ENCODE data around the gene ENDOD1. TPM values are rescaled to one million over a fixed set of nuclear protein-coding genes. Genes with fewer than 3 reads are reported as not detected.

The ENDOD1 gene
- total RNA-seq, 2 experiments from 2014 or later: 3.8 to 4.4 TPM

DNA sequence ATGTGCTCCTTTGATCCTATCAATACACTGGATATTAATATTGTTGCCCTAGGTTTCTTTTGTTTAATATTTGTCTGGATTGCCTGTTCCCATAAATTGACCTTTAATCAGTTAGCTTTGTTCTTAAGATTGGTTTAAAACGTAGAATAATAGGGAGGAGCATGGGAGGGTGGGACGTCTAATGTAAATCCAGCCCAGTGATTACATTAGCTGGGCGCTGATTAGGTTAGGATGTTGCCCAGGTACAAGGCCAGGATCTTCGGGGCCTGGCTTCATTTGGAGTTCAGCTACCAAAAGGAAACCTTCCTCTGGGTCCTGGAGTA, 23.0 kb upstream of the ENDOD1 start, which contains the start of gene SRSF8:
Gene SRSF8 (plus strand): TSS at position 204 of the 323 bp plus-strand sequence. CDS start 308 bp downstream, outside the sequence.
- peak within 1 kb of the TSS; percentile 99 for H3K27ac Mint-ChIP-seq

DNA sequence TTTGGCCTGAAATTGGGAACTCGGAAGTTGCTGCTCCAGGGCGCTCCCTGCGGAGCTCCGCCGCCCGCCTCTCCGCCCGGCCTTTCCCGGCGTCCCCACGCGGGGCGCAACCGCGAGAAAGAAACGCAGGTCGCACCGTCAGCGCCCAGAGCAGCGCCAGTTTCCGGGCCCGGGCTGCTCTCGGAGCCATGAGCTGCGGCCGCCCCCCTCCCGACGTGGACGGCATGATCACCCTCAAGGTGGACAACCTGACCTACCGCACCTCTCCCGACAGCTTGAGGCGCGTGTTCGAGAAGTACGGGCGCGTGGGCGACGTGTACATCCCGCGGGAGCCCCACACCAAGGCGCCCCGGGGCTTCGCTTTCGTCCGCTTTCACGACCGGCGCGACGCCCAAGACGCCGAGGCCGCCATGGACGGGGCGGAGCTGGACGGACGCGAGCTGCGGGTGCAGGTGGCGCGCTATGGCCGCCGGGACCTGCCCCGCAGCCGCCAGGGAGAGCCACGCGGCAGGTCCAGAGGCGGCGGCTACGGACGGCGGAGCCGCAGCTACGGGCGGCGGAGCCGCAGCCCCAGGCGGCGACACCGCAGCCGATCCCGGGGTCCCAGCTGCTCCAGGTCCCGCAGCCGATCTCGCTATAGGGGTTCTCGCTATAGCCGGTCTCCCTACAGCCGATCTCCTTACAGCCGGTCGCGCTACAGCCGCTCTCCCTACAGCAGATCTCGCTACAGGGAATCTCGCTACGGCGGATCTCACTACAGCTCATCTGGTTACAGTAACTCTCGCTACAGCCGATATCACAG, 22.4 kb upstream of the ENDOD1 start:
- Histone ChIP-seq H3K36me3 (ENCODE audit: insufficient read depth, low read length) (peaks cover 3% of the 10 kb centered on the region), H3K27ac (ENCODE audit: low read depth in 1 of 2, low read length in 2 of 2) (peak overlapping the region; percentile 87 to 90), H3K4me1 (ENCODE audit: insufficient read depth, low read length) (peaks cover 12% of the 10 kb centered on the region), H3K4me3 (ENCODE audit: low read length) (peak overlapping the region; percentile 95), H3K9me3 (ENCODE audit: control insufficient read depth in 1 of 2, insufficient read depth in 1 of 2, low read length in 2 of 2) (no peaks in the 10 kb centered on the region), H3K27me3 (ENCODE audit: control insufficient read depth in 1 of 2, insufficient read depth in 2 of 2, low read length in 2 of 2) (no peaks in the 10 kb centered on the region)
- Mint-ChIP-seq H3K4me3 (peak overlapping the region; percentile 98), H3K36me3 (ENCODE audit: low read depth) (peaks cover 32% of the 10 kb centered on the region), H3K4me1 (ENCODE audit: low read depth) (peaks cover 38% of the 10 kb centered on the region), H3K27me3 (no peaks in the 10 kb centered on the region), H3K27ac (peak overlapping the region; percentile 99), H3K9me3 (no peaks in the 10 kb centered on the region)
- ATAC-seq (ENCODE audit: poor library complexity) (peak; percentile 63), DNase-seq (peak; percentile 53 to 88 (median 69))
- ChIA-PET CTCF (interaction anchor here (0.6 to 5.3 kb wide), 21 partner anchors 9 to 1323 kb away, joined by 3 to 67 read pairs (median 4); partner anchors contain the start of genes CCDC82, CEP57, CWC15 and ENDOD1), POLR2A (interaction anchor here (0.6 to 4.1 kb wide), 40 partner anchors 9 to 1326 kb away, joined by 3 to 266 read pairs (median 6); partner anchors contain the start of genes C11orf54, CCDC82, CEP57 and CWC15)
- TF ChIP-seq, protein P1, sequence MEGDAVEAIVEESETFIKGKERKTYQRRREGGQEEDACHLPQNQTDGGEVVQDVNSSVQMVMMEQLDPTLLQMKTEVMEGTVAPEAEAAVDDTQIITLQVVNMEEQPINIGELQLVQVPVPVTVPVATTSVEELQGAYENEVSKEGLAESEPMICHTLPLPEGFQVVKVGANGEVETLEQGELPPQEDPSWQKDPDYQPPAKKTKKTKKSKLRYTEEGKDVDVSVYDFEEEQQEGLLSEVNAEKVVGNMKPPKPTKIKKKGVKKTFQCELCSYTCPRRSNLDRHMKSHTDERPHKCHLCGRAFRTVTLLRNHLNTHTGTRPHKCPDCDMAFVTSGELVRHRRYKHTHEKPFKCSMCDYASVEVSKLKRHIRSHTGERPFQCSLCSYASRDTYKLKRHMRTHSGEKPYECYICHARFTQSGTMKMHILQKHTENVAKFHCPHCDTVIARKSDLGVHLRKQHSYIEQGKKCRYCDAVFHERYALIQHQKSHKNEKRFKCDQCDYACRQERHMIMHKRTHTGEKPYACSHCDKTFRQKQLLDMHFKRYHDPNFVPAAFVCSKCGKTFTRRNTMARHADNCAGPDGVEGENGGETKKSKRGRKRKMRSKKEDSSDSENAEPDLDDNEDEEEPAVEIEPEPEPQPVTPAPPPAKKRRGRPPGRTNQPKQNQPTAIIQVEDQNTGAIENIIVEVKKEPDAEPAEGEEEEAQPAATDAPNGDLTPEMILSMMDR (IDR thresholded peaks at IDR 0.05): peak; percentile 60
- intact Hi-C loops (cut with DNase I, micrococcal nuclease): loop anchor here (1.0 to 10.0 kb wide), 5 partner anchors 22 to 1325 kb away; partner anchors contain the start of genes ENDOD1 (in 2 of the 2), CEP57 (in 1 of the 2), CWC15 (in 1 of the 2) and JRKL (in 1 of the 2)

More for the DNA sequence above, 23.0 kb upstream of the ENDOD1 start, which contains the start of gene SRSF8:
- Histone ChIP-seq H3K36me3 (ENCODE audit: insufficient read depth, low read length) (peaks cover 3% of the 10 kb centered on the region), H3K9me3 (ENCODE audit: control insufficient read depth in 1 of 2, insufficient read depth in 1 of 2, low read length in 2 of 2) (no peaks in the 10 kb centered on the region), H3K4me3 (ENCODE audit: low read length) (peak within 1 kb of the TSS; percentile 95), H3K4me1 (ENCODE audit: insufficient read depth, low read length) (peaks cover 12% of the 10 kb centered on the region), H3K27ac (ENCODE audit: low read depth in 1 of 2, low read length in 2 of 2) (peak within 1 kb of the TSS; percentile 87 to 90), H3K27me3 (ENCODE audit: control insufficient read depth in 1 of 2, insufficient read depth in 2 of 2, low read length in 2 of 2) (no peaks in the 10 kb centered on the region)
- Mint-ChIP-seq H3K27me3 (no peaks in the 10 kb centered on the region), H3K4me1 (ENCODE audit: low read depth) (peaks cover 35% of the 10 kb centered on the region), H3K36me3 (ENCODE audit: low read depth) (peaks cover 30% of the 10 kb centered on the region), H3K4me3 (peak within 1 kb of the TSS; percentile 98), H3K9me3 (no peaks in the 10 kb centered on the region)
- DNase-seq: no peak
- TF ChIP-seq, protein P1 (IDR thresholded peaks at IDR 0.05): no peak
- peak; percentile 5 for ATAC-seq (ENCODE audit: poor library complexity)
- ChIA-PET CTCF (interaction anchor here (0.6 to 5.3 kb wide), 18 partner anchors 8 to 1323 kb away, joined by 3 to 67 read pairs (median 4); partner anchors contain the start of genes CCDC82, CEP57, CWC15 and ENDOD1), POLR2A (interaction anchor here (0.7 to 4.1 kb wide), 29 partner anchors 8 to 1325 kb away, joined by 3 to 266 read pairs (median 10); partner anchors contain the start of genes C11orf54, CCDC82, CEP57 and CWC15)
- intact Hi-C loops (cut with DNase I, micrococcal nuclease): loop anchor here (1.0 to 10.0 kb wide), 5 partner anchors 23 to 1326 kb away; partner anchors contain the start of genes ENDOD1 (in 2 of the 2), CEP57 (in 1 of the 2), CWC15 (in 1 of the 2) and JRKL (in 1 of the 2)

DNA sequence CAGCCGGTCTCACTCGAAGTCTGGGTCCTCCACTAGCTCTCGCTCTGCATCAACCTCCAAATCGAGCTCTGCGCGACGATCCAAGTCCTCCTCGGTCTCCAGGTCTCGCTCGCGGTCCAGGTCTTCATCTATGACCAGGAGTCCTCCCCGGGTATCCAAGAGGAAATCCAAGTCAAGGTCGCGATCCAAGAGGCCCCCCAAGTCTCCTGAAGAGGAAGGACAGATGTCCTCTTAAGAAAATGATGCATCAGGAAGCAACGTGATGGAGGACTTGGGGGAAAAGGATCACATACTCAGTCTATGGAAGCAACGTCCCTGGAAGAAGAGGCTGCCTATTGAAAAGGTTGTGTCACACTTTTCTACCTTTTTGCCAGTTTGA, 21.8 kb upstream of the ENDOD1 start:
- H3K27me3 Mint-ChIP-seq: no peaks in the 10 kb centered on the region
- no peaks in the 10 kb centered on the region for H3K9me3 ChIP-seq (ENCODE audit: control insufficient read depth in 1 of 2, insufficient read depth in 1 of 2, low read length in 2 of 2)
- H3K27ac Mint-ChIP-seq: peak overlapping the region; percentile 99
- peaks cover 32% of the 10 kb centered on the region for H3K36me3 Mint-ChIP-seq (ENCODE audit: low read depth)
- DNase-seq (peak in 2 of 14 experiments; percentile 28 to 37), ATAC-seq (ENCODE audit: poor library complexity) (no peak)
- H3K4me3 ChIP-seq (ENCODE audit: low read length): peak overlapping the region; percentile 95
- TF ChIP-seq, protein P1 (IDR thresholded peaks at IDR 0.05): no peak
- CTCF ChIA-PET: interaction anchor here (0.7 to 5.3 kb wide), 13 partner anchors 10 to 725 kb away, joined by 3 to 67 read pairs (median 6); partner anchors contain the start of genes CEP57, ENDOD1 and FAM76B
- H3K9me3 Mint-ChIP-seq: no peaks in the 10 kb centered on the region
- H3K27me3 ChIP-seq (ENCODE audit: control insufficient read depth in 1 of 2, insufficient read depth in 2 of 2, low read length in 2 of 2): no peaks in the 10 kb centered on the region
- H3K27ac ChIP-seq (ENCODE audit: low read depth in 1 of 2, low read length in 2 of 2): peak overlapping the region; percentile 87 to 90
- H3K36me3 ChIP-seq (ENCODE audit: insufficient read depth, low read length): peaks cover 3% of the 10 kb centered on the region
- peaks cover 38% of the 10 kb centered on the region for H3K4me1 Mint-ChIP-seq (ENCODE audit: low read depth)
- POLR2A ChIA-PET: interaction anchor here (0.6 to 4.1 kb wide), 36 partner anchors 9 to 1326 kb away, joined by 3 to 266 read pairs (median 8); partner anchors contain the start of genes C11orf54, CCDC82, CEP57 and CWC15
- peaks cover 12% of the 10 kb centered on the region for H3K4me1 ChIP-seq (ENCODE audit: insufficient read depth, low read length)
- H3K4me3 Mint-ChIP-seq: peak overlapping the region; percentile 98
- intact Hi-C loops (cut with DNase I, micrococcal nuclease): loop anchor here (1.0 to 10.0 kb wide), 7 partner anchors 21 to 1324 kb away; partner anchors contain the start of genes ENDOD1 (in 2 of the 2), CEP57 (in 1 of the 2), CWC15 (in 1 of the 2) and FAM76B (in 1 of the 2)
